GM12864 (cell line): Measurements from ENCODE around the gene EBPL.

Experiments used
- DNase-seq: peaks from one replicate; pipeline ENCODE4 v3.0.0-alpha.2; 2011; ENCODE audit warnings: low read depth
- H3K4me3 ChIP-seq: 2 replicates; pipeline ENCODE4 v1.5.1; 2011; ENCODE audit warnings: mild to moderate bottlenecking, low read depth, low read length, control low read depth
- CTCF ChIP-seq: IDR thresholded peaks from 2 replicates; pipeline ENCODE4 v1.5.1; 2011; ENCODE audit warnings: low read depth, mild to moderate bottlenecking, moderate library complexity, low read length, control low read depth, inconsistent platforms; ENCODE audit errors: missing control alignments

The EBPL gene

DNA sequence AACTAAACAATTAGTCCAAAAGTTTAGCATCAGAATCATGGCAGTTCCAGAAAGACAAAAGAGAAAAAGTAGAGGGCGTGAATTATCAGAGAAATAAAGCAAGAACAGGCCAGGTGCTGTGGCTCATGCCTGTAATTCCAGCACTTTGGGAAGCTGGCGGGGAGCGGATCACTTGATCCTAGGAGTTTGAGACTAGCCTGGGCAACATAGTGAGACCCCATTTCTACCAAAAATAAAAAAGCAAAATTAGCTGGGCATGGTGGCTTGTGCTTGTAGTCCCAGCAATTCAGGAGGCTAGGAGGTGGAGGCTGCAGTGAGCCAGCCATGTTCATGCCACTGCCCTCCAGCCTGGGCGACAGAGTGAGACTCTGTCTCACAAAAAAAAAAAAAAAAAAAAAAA is 44.6 kb downstream of the EBPL start:
- DNase-seq = no peak
- no peak overlapping the region for H3K4me3 ChIP-seq
- TF ChIP-seq CTCF = no peak

DNA sequence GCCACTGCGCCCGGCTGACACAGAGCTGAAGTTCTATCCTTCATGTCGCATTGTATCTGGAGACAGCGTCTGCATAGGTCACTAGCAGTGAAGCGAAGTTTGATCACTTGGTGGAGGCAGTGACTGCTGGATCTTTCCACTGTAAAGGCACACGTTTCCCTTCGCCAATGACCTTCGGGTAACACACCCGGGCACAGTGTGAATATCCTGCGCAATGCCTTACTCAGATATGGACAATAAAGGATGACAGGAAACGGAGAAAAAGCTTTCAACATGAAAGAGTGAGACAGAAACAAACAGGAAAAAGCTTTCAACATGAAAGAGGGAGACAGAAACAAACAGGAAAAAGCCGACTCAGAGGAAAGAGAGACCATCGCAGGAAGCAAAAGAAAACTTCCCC is 45.8 kb downstream of the EBPL start:
- DNase-seq = no peak
- H3K4me3 ChIP-seq = no peak overlapping the region
- TF ChIP-seq CTCF = no peak

- H3K4me3 ChIP-seq = no peak overlapping the region
- DNase-seq = no peak
- no peak for TF ChIP-seq CTCF
These were observed 48.1 kb downstream of the EBPL start for GRCh38 chr13:49643035-49643646.

- H3K4me3 ChIP-seq = no peak overlapping the region
- no peak for DNase-seq
- TF ChIP-seq CTCF = no peak
These were observed 49.4 kb downstream of the EBPL start for GRCh38 chr13:49641801-49642291.

- no peak for DNase-seq
- no peak overlapping the region for H3K4me3 ChIP-seq
- TF ChIP-seq CTCF = no peak
These were observed 52.6 kb downstream of the EBPL start for GRCh38 chr13:49638744-49639072.

DNA sequence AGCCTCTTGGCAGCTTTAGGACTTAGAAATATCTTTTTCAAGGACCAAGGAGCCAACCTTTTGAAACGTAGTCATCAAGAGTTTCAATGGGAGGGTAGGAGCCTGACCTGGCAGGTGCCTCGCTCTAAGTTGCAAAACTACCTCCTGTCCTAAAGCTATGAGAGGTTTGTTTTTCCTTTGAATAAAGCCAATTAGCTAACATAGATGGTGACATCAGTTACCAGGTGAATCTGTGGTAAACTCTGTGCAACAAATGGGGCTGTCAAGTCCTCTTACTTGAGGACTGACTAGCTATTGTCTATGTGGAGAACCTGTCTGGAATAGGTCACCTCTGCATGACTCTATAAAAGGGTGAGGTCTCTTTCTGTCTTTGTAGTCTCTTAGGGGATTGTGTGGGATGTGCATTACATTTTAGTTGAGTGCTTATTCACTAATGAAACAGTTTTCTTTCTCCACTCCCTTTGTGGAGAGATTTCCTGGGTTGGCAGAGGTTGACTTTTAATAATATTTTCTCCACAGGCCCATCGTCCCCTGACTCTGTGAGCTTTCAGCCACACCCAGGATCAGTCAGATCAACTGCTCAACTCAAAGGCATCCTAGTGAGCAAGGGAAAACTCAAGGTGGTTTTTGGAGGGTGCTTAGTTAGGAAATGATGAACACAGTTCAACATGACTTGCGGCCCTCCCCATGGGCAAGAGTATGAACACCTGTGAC is 53.1 kb downstream of the EBPL start:
- TF ChIP-seq CTCF = no peak
- DNase-seq = no peak
- no peak overlapping the region for H3K4me3 ChIP-seq

DNA sequence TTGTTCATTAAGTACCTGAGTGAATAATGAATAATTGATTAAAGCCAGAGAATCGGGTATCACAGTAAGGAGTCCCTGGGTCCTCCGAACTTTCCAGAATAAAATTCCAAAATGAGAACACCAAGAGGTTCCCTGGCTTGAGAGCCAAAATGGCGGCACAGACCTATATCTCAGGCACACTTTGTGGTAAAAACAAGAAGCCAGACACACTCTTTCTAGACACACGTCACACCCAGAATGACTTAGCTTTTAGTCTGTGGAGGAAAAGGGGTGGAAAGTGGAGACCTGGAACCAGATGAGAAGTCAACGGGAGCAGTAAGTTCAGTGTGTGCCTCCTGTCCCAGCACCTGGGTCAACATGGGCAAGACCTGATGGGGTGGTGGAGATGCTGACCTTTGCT is 54.6 kb downstream of the EBPL start:
- no peak for DNase-seq
- TF ChIP-seq CTCF = no peak
- no peak overlapping the region for H3K4me3 ChIP-seq
